Motor neuron (in vitro differentiated cells): ENCODE measurements around the gene SH3GL1. TPM values are rescaled to one million over a fixed set of nuclear protein-coding genes. Genes with fewer than 3 reads are reported as not detected.

Experiments
- ATAC-seq, 8 experiments: fragments of 200-7000 bp; cut with Tn5 transposase; replicated peaks in 6 of 8; 2 replicates each; pipeline ENCODE4 v1.8.0; 2021; ENCODE audit warnings: mild to moderate bottlenecking in 8 of 8, moderate library complexity in 8 of 8
- H3K27ac ChIP-seq, 2 donors: fragments of 250-450 bp; sonication (Bioruptor Pico); 2 replicates each; pipeline ENCODE4 v1.9.0; 2021; ENCODE audit warnings: antibody characterized with exemption in 2 of 2, mild to moderate bottlenecking in 2 of 2, moderate library complexity in 1 of 2
- H3K4me1 ChIP-seq, 2 donors: fragments of 250-450 bp; sonication (Bioruptor Pico); replicated peaks in 1 of 2; 2 replicates each; pipeline ENCODE4 v1.6.1; 2021; ENCODE audit warnings: antibody characterized with exemption in 2 of 2, mild to moderate bottlenecking in 2 of 2, moderate library complexity in 1 of 2
- H3K4me3 ChIP-seq, 5 donors: fragments of 250-450 bp; sonication (Bioruptor Pico); 2 replicates each; pipeline ENCODE4 v1.9.0; 2021; ENCODE audit warnings: antibody characterized with exemption in 5 of 5, mild to moderate bottlenecking in 5 of 5, moderate library complexity in 4 of 5
- WGBS, 10 experiments: fragments of 450-650 bp; shearing (Covaris generic); methylation state at CpG; one replicate each; pipeline ENCODE4 v1.0.0; 2022; 5-methylcytosine and 5-hydroxymethylcytosine counted together
- in situ Hi-C, 9 experiments: fragments of 400-800 bp; cut with MboI; loops; one replicate each; pipeline ENCODE4 v1.15.0; 2021; ENCODE audit warnings: low sequenced_read_pairs in 9 of 9, low pct_unique_long_range_greater_than_20kb in 2 of 9; ENCODE audit not compliant: unreplicated experiment in 9 of 9
- total RNA-seq, 8 experiments: library from RNA; unstranded; fragments of 300-600 nt; gene quantifications; 2 replicates each; pipeline versions ENCODE4 v1.2.3 to v1.2.4, GENCODE V29; 2022

SH3GL1 gene
- total RNA-seq = 10 to 100 TPM; 24.6 to 62.9 (median 40.6) TPM

- in situ Hi-C loops = no loop called here
- Histone ChIP-seq H3K4me1 (peaks cover 3 to 7% of the 10 kb centered on the region in 2 donors), H3K4me3 (peak within 1 kb of the TSS; percentile 55 to 97 (median 85)), H3K27ac (peak within 1 kb of the TSS; percentile 70 to 87)
- peak; percentile 48 to 72 (median 68) for ATAC-seq
- WGBS, 10 experiments = 0% methylated on average over 1 to 12 of the region's 90 CpGs; no CpG with 5 or more reads in 5 of the 10 experiments
These were observed at the start of gene SH3GL1 for GRCh38 chr19:4400135-4400936. Gene SH3GL1 (minus strand): TSS chr19:4400547. CDS start chr19:4400368, 179 bp downstream.

- no peak overlapping the region for H3K4me3 ChIP-seq
- in situ Hi-C loops = no loop called here
- no peaks in the 10 kb centered on the region for H3K4me1 ChIP-seq
- no peak for ATAC-seq
- H3K27ac ChIP-seq = no peak overlapping the region
- 53 to 100% (median 98%) methylated on average over 1 to 9 of the region's 9 CpGs; no CpG with 5 or more reads in 2 of the 10 experiments for whole genome bisulfite sequencing, 10 experiments
These were observed 49.3 kb upstream of the SH3GL1 start for GRCh38 chr19:4449639-4450028.

GRCh38 chr19:4449022-4449638 is 48.8 kb upstream of the SH3GL1 start:
- ATAC-seq = no peak
- no peak overlapping the region for H3K4me3 ChIP-seq
- H3K4me1 ChIP-seq = no peaks in the 10 kb centered on the region

GRCh38 chr19:4448147-4448985 is 48.0 kb upstream of the SH3GL1 start:
- WGBS, 10 experiments = 40 to 100% (median 88%) methylated on average over 1 to 10 of the region's 30 CpGs; no CpG with 5 or more reads in 1 of the 10 experiments
- in situ Hi-C loops = no loop called here
- peak in 1 of 8 experiments; percentile 28 for ATAC-seq
- H3K27ac ChIP-seq = peak overlapping the region in 1 of 2 donors; percentile 16
- no peaks in the 10 kb centered on the region for H3K4me1 ChIP-seq
- H3K4me3 ChIP-seq = no peak overlapping the region

More at GRCh38 chr19:4449022-4449638, 48.8 kb upstream of the SH3GL1 start:
- 33 to 100% (median 98%) methylated on average over 1 to 4 of the region's 24 CpGs; no CpG with 5 or more reads in 6 of the 10 experiments for WGBS, 10 experiments
- peak overlapping the region in 1 of 2 donors; percentile 16 for H3K27ac ChIP-seq
- in situ Hi-C loops = no loop called here

- ATAC-seq = no peak
- no peak overlapping the region for H3K27ac ChIP-seq
- no peaks in the 10 kb centered on the region for H3K4me1 ChIP-seq
- 90 to 100% methylated on average over 1 to 6 of the region's 28 CpGs; no CpG with 5 or more reads in 8 of the 10 experiments for WGBS, 10 experiments
- no peak overlapping the region for H3K4me3 ChIP-seq
- in situ Hi-C loops = no loop called here
These were observed 47.2 kb upstream of the SH3GL1 start for GRCh38 chr19:4447327-4448146.

- peak in 2 of 8 experiments; percentile 1 to 2 for ATAC-seq
- in situ Hi-C loops = no loop called here
- no peak overlapping the region for H3K27ac ChIP-seq
- no peaks in the 10 kb centered on the region for H3K4me1 ChIP-seq
- no peak overlapping the region for H3K4me3 ChIP-seq
- 20 to 80% (median 70%) methylated on average over 1 to 2 of the region's 15 CpGs; no CpG with 5 or more reads in 5 of the 10 experiments for WGBS, 10 experiments
These were observed 46.4 kb upstream of the SH3GL1 start for GRCh38 chr19:4446704-4447200.

GRCh38 chr19:4445963-4446703 is 45.8 kb upstream of the SH3GL1 start:
- peak in 4 of 8 experiments; percentile 5 to 11 (median 8) for ATAC-seq
- in situ Hi-C loops = no loop called here
- no peak overlapping the region for H3K4me3 ChIP-seq

GRCh38 chr19:4444765-4445741 is 44.7 kb upstream of the SH3GL1 start:
- peak in 1 of 8 experiments; percentile 5 for ATAC-seq
- Histone ChIP-seq H3K4me1 (no peaks in the 10 kb centered on the region), H3K27ac (no peak overlapping the region), H3K4me3 (no peak overlapping the region)
- in situ Hi-C loops = no loop called here
- WGBS, 10 experiments = 40 to 100% (median 78%) methylated on average over 1 to 10 of the region's 36 CpGs; no CpG with 5 or more reads in 4 of the 10 experiments

More at GRCh38 chr19:4445963-4446703, 45.8 kb upstream of the SH3GL1 start:
- H3K4me1 ChIP-seq = no peaks in the 10 kb centered on the region
- no peak overlapping the region for H3K27ac ChIP-seq
- 80 to 100% (median 98%) methylated on average over 1 to 12 of the region's 58 CpGs; no CpG with 5 or more reads in 5 of the 10 experiments for WGBS, 10 experiments

GRCh38 chr19:4443966-4444764 is 43.8 kb upstream of the SH3GL1 start:
- in situ Hi-C loops = no loop called here
- WGBS, 10 experiments = 50 to 100% (median 90%) methylated on average over 1 to 4 of the region's 20 CpGs; no CpG with 5 or more reads in 4 of the 10 experiments
- ATAC-seq = peak in 4 of 8 experiments; percentile 3 to 9 (median 8)
- H3K4me1 ChIP-seq = no peaks in the 10 kb centered on the region
- H3K27ac ChIP-seq = no peak overlapping the region
- H3K4me3 ChIP-seq = no peak overlapping the region

GRCh38 chr19:4443188-4443587 is 42.8 kb upstream of the SH3GL1 start:
- ATAC-seq = no peak
- in situ Hi-C loops = no loop called here
- Histone ChIP-seq H3K4me1 (no peaks in the 10 kb centered on the region), H3K4me3 (no peak overlapping the region), H3K27ac (no peak overlapping the region)
- 83 to 100% (median 89%) methylated on average over 1 to 3 of the region's 15 CpGs; no CpG with 5 or more reads in 6 of the 10 experiments for WGBS, 10 experiments
